Hepatocyte (in vitro differentiated cells): ENCODE data around the gene UQCC2.

Source experiments
- EZH2 ChIP-seq: fragments of 200-600 bp; sonication (generic); IDR thresholded peaks from 2 replicates; pipeline ENCODE4 v1.6.1; 2016; ENCODE audit warnings: antibody characterized with exemption, mild to moderate bottlenecking, borderline replicate concordance
- EZH2phosphoT487 ChIP-seq: fragments of 200-600 bp; sonication (generic); IDR thresholded peaks from one replicate; pipeline ENCODE4 v1.6.1; 2018; ENCODE audit warnings: antibody characterized with exemption, mild to moderate bottlenecking, low read depth, moderate library complexity; ENCODE audit not compliant: unreplicated experiment, severe bottlenecking
- TF ChIP-seq, protein P1 (sequence below): fragments of 200-600 bp; sonication (generic); IDR thresholded peaks from 2 replicates; pipeline ENCODE4 v1.5.1; 2016; ENCODE audit warnings: antibody characterized with exemption, mild to moderate bottlenecking; ENCODE audit not compliant: poor library complexity

DNA sequence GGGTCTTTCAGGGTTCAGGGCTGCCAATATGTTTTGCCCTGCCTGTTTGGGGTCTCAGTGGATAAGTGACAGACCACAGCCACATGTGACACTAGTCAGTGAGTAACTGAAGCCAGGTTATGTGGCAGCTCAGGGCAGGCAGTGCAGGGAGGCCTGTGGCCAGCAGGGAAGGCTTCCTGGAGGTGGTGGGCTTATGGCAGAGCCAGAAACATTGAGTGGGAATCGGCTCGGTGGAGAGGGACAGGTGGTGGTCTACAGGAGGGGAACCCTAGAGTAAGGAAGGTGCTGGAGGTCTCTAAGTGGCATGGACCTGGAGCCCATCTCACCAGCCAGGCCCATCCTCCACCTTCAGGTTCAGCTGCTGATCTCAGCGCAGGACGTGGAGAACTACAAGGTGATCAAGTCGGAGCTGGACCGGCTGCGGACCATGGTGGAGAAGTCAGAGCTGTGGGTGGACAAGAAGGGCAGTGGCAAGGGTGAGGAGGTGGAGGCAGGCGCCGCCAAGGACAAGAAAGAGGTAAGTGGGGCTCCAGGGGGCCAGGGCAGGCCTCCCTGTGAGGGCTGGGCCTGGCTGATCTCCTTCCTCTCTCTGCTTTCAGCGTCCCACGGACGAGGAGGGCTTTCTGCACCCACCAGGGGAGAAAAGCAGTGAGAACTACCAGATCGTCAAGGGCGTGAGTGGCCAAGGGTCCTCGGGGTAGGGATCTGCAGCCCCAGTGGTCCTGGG is 34.9 kb downstream of the UQCC2 start:
- TF ChIP-seq, protein P1, sequence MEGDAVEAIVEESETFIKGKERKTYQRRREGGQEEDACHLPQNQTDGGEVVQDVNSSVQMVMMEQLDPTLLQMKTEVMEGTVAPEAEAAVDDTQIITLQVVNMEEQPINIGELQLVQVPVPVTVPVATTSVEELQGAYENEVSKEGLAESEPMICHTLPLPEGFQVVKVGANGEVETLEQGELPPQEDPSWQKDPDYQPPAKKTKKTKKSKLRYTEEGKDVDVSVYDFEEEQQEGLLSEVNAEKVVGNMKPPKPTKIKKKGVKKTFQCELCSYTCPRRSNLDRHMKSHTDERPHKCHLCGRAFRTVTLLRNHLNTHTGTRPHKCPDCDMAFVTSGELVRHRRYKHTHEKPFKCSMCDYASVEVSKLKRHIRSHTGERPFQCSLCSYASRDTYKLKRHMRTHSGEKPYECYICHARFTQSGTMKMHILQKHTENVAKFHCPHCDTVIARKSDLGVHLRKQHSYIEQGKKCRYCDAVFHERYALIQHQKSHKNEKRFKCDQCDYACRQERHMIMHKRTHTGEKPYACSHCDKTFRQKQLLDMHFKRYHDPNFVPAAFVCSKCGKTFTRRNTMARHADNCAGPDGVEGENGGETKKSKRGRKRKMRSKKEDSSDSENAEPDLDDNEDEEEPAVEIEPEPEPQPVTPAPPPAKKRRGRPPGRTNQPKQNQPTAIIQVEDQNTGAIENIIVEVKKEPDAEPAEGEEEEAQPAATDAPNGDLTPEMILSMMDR, result no peak
- no peak for TF ChIP-seq EZH2phosphoT487
- TF ChIP-seq EZH2, result no peak
